T-helper 2 cell (primary cell): ENCODE results near the gene ST8SIA5.

Experiments
- DNase-seq, 5 experiments: peaks; one replicate each; pipeline versions ENCODE4 v3.0.0 to v3.0.0-alpha.2; 2012 to 2022

ST8SIA5 gene

DNA sequence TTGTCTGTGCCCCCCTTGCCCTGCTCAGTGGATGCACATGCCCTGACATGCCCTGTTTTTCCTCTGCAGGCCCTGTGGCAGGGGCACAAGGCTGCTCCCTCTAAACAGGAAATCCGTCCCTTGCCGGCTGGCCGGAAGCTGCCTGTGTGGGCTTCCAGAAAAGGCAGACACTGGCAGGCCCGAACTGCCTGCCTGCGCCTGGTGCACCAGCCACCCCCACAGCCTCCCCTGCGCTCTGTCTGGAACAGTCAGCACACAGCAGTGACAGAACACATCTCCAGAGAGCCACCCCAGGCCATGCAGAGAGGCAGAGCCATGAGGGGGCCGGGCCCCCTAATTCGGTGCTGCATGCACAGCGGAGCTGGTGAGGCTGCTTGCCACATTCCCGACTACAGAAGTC is 133.3 kb downstream of the ST8SIA5 start:
- peak in 2 of 5 experiments; percentile 23 to 65 for DNase-seq

DNA sequence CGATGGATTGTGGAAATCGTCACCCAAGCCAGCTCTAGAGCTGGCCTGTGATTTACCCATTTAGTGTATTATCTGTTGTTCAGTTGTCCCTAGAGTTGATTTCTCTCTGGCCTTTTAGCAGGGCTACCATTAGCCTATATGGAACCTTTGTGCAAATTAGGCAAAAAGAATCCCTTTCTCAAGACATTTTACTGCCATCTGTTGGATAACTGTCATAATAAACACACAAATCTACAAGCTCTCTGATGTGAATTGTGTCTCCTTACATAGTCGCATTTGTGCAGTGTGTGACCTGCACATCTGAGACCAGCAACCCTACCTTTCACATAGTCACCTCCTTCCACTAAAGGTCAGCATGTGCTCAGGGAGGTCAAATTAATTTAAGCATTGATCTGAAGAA is 133.9 kb downstream of the ST8SIA5 start:
- peak in 1 of 5 experiments; percentile 23 for DNase-seq

DNA sequence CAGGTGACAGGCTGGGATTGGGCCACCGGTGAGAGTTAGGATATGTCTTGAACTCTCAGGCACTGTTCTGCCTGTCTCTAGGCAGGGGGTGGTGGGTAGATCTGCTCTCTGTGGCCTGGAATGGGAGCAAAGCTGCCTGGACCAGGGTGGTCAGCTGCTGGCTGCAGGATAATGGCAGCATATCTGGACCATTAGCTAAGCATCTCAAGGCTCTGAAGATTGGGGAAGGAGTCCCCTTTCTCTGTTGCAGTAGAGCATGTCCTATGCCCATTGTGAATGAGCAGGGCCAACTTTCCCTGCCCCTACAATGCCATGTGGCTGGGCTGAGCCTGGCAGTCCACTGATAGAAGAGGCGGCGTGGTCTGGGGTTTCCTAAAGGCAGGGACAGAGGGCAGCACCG is 134.4 kb downstream of the ST8SIA5 start:
- DNase-seq = no peak

DNA sequence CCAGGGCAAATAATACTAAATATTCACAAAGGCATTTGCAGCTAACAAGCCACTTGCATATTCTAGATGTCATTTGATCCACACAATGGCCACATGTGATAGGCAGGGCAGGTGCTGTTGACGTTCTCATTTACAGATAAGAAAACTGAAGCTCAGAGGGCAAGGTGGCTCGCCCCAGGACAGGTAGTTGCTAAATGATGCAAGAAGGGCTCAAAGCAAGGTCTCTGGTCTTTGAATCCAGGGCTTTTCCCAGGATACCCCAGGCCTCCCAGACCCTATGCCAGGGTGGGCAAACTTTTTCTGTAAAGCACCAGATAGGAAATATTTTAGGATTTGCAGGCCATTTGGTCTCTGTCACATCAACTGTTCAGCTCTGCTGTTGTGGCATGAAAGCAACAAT is 135.0 kb downstream of the ST8SIA5 start:
- DNase-seq = no peak

DNA sequence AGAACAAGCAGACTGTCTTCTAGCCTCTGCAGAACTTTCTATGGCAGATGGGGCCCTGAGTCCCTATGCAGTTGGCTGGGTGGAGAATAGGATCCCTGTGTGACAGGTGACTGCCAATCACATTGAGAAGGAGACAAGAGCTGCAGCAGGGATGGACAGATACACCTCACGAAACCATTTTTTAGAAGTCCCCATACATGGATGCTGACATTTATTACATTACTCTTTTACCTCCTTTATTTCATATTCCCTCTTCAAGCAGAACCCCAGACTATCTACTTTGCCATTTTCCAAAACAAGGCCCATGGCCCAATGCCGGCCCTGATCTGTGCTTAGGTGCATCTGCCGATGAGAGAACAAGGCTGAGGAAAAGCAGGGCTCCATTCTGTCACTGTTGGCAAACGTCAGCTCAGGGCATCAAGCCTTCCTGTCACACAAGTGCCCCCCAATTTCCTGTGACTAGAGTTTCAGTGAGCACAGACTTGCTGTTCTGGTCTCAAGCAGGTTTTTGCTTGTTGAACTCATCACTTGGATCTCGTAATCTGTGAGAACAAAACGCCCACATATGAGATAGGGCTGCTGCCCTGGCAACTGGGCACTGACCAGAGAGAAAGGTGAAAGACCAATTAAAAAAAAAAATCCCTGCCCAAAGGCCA is 135.6 kb downstream of the ST8SIA5 start:
- no peak for DNase-seq

DNA sequence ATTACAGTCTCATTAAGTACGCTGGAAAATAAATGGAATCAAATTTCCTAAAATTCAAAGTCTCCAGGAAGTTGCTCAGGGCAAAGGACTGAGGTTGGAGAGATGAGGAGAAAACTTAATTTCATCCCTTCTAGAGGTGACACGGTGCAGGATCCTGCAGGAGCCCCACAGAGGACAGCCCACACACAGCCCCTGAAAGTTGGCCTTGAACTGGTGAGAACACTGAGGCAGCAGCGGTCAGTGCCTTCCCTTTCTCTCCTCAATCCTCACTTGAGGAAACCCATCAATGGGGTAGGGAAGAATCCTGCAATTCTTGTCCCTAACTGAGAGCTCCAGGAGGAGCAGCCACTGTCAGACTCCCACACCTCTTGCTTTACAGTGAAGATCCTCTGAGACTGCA is 137.3 kb downstream of the ST8SIA5 start:
- DNase-seq = no peak
